GM12878 (cell line): ENCODE data around the gene RIN2. TPM values are rescaled to one million over a fixed set of nuclear protein-coding genes. Genes with fewer than 3 reads are reported as not detected.

Experiments used
- ATAC-seq: fragments of 200-7000 bp; cut with Tn5 transposase; 3 replicates; pipeline ENCODE4 v1.9.1; 2020; ENCODE audit warnings: mild to moderate bottlenecking, moderate library complexity
- BruUV-seq: library from RNA; stranded (reverse); fragments of 400-500 nt; replicated peaks from 2 replicates; lab custom pipeline; 2021; lab: Mats Ljungman, UMichigan
- CTCF ChIA-PET: fragments of 300-600 bp; sonication (Branson Sonifier 250); formaldehyde crosslinking; extraction: SDS; loops from one replicate; lab custom pipeline; 2021; ENCODE audit warnings: inconsistent platforms; lab: Yijun Ruan, JAX
- POLR2A ChIA-PET: fragments of 350-600 bp; formaldehyde crosslinking; extraction: SDS; loops from one replicate; lab custom pipeline; 2021; ENCODE audit warnings: inconsistent platforms; lab: Charles Lee
- RAD21 ChIA-PET: fragments of 300-600 bp; sonication (Branson Sonifier 250); formaldehyde crosslinking; loops from one replicate; lab custom pipeline; 2023; ENCODE audit warnings: antibody characterized with exemption; ENCODE audit not compliant: unreplicated experiment; lab: Charles Lee
- SMC1A ChIA-PET: fragments of 300-600 bp; sonication (Branson Sonifier 250); formaldehyde crosslinking; loops from one replicate; lab custom pipeline; 2023; ENCODE audit not compliant: unreplicated experiment, uncharacterized antibody; lab: Charles Lee
- DNase-seq: peaks from one replicate; pipeline ENCODE4 v3.0.0-alpha.2; 2011; ENCODE audit warnings: low read depth, low spot score
- FAIRE-seq: peaks from 3 replicates; lab custom pipeline; 2011; peaks lifted over from hg19 to GRCh38; lab: Jason Lieb, UNC
- H2AFZ ChIP-seq: 2 replicates; pipeline ENCODE4 v1.6.0; 2011; ENCODE audit warnings: low read depth, low read length, control low read depth; ENCODE audit not compliant: control insufficient read depth
- H3K27ac ChIP-seq: 2 replicates; pipeline ENCODE4 v1.5.1; 2011; ENCODE audit warnings: control low read depth; ENCODE audit not compliant: control insufficient read depth, insufficient read depth
- H3K27me3 ChIP-seq, 2 experiments: replicated peaks in 1 of 2; 2 replicates each; pipeline versions ENCODE4 v1.6.0 to v1.6.1; 2011; ENCODE audit warnings: low read length in 1 of 2; ENCODE audit not compliant: control insufficient read depth in 2 of 2, insufficient read depth in 2 of 2
- H3K36me3 ChIP-seq, 2 experiments: 2 replicates each; pipeline ENCODE4 v1.5.1; 2011; ENCODE audit warnings: low read length in 1 of 2; ENCODE audit not compliant: control insufficient read depth in 2 of 2, insufficient read depth in 2 of 2
- H3K4me1 ChIP-seq: 2 replicates; pipeline ENCODE4 v1.6.1; 2011; ENCODE audit warnings: mild to moderate bottlenecking, low read length, moderate library complexity, mixed read lengths; ENCODE audit not compliant: control insufficient read depth, insufficient read depth
- H3K4me2 ChIP-seq: 2 replicates; pipeline ENCODE4 v1.6.0; 2011; ENCODE audit warnings: control low read depth; ENCODE audit not compliant: control insufficient read depth, insufficient read depth
- H3K4me3 ChIP-seq: fragments of 200-600 bp; sonication (generic); 2 replicates; pipeline ENCODE4 v1.5.1; 2016
- H3K79me2 ChIP-seq: 2 replicates; pipeline ENCODE4 v1.6.0; 2011; ENCODE audit warnings: low read length; ENCODE audit not compliant: control insufficient read depth, insufficient read depth
- H3K9ac ChIP-seq: 2 replicates; pipeline ENCODE4 v1.8.0; 2011; ENCODE audit warnings: low read length, control low read depth, mixed read lengths; ENCODE audit not compliant: control insufficient read depth, insufficient read depth
- H3K9me3 ChIP-seq: replicated peaks from 3 replicates; pipeline ENCODE4 v1.5.1; 2011; ENCODE audit warnings: mild to moderate bottlenecking, low read length; ENCODE audit not compliant: control insufficient read depth, insufficient read depth
- H4K20me1 ChIP-seq: 2 replicates; pipeline ENCODE4 v1.6.0; 2011; ENCODE audit not compliant: control insufficient read depth, insufficient read depth
- CBX5 ChIP-seq: sonication (generic); IDR thresholded peaks from 2 replicates; pipeline ENCODE4 v1.6.1; 2016; ENCODE audit warnings: low read depth, moderate library complexity, mild to moderate bottlenecking, inconsistent platforms
- CHD1 ChIP-seq: IDR thresholded peaks from 2 replicates; pipeline ENCODE4 v1.6.1; 2012; ENCODE audit warnings: low read depth, low read length, improper control_type of control experiment
- IKZF2 ChIP-seq, 2 experiments: fragments of 450-650 bp; IDR thresholded peaks; 2 replicates each; pipeline ENCODE4 v1.6.1; 2017; ENCODE audit warnings: mild to moderate bottlenecking in 2 of 2, moderate library complexity in 2 of 2
- JUND ChIP-seq: IDR thresholded peaks from 2 replicates; pipeline ENCODE4 v1.6.1; 2012; ENCODE audit warnings: low read depth, mild to moderate bottlenecking, low read length, improper control_type of control experiment, moderate library complexity
- NFXL1 ChIP-seq: fragments of 450-650 bp; IDR thresholded peaks from 2 replicates; pipeline ENCODE4 v1.6.1; 2017; ENCODE audit warnings: antibody characterized with exemption, mild to moderate bottlenecking, borderline replicate concordance
- NR2C1 ChIP-seq: fragments of 450-650 bp; IDR thresholded peaks from 2 replicates; pipeline ENCODE4 v1.6.1; 2017; ENCODE audit warnings: antibody characterized with exemption, mild to moderate bottlenecking, moderate library complexity
- NR2F1 ChIP-seq: fragments of 450-650 bp; conservative IDR thresholded peaks from 2 replicates; pipeline ENCODE4 v1.6.1; 2017; ENCODE audit warnings: mild to moderate bottlenecking
- POLR2A ChIP-seq: IDR thresholded peaks from 2 replicates; pipeline ENCODE4 v1.6.1; 2011; ENCODE audit warnings: low read depth, mild to moderate bottlenecking, low read length
- RBBP5 ChIP-seq: fragments of 200-600 bp; sonication (generic); conservative IDR thresholded peaks from 2 replicates; pipeline ENCODE4 v1.6.1; 2016
- SIN3A ChIP-seq: IDR thresholded peaks from 2 replicates; pipeline ENCODE4 v1.6.1; 2012; ENCODE audit warnings: low read depth, low read length, improper control_type of control experiment
- SRF ChIP-seq, 2 experiments: IDR thresholded peaks; 2 replicates each; pipeline ENCODE4 v1.6.1; 2011; ENCODE audit warnings: low read depth in 2 of 2, low read length in 2 of 2, mild to moderate bottlenecking in 1 of 2, moderate library complexity in 1 of 2
- TCF12 ChIP-seq: IDR thresholded peaks from 2 replicates; pipeline ENCODE4 v1.6.1; 2011; ENCODE audit warnings: low read depth, mild to moderate bottlenecking, low read length
- TCF3 ChIP-seq: IDR thresholded peaks from 2 replicates; pipeline ENCODE4 v1.6.1; 2012; ENCODE audit warnings: low read depth, mild to moderate bottlenecking, low read length, borderline replicate concordance; ENCODE audit not compliant: insufficient read depth
- TCF7 ChIP-seq: IDR thresholded peaks from 2 replicates; pipeline ENCODE4 v1.6.1; 2014; ENCODE audit warnings: antibody characterized with exemption, borderline replicate concordance
- ZBED1 ChIP-seq: IDR thresholded peaks from 2 replicates; pipeline ENCODE4 v1.6.1; 2016; ENCODE audit warnings: borderline replicate concordance
- ZNF24 ChIP-seq: fragments of 450-650 bp; IDR thresholded peaks from 2 replicates; pipeline ENCODE4 v1.6.1; 2017; ENCODE audit warnings: antibody characterized with exemption, mild to moderate bottlenecking
- ZZZ3 ChIP-seq: IDR thresholded peaks from 2 replicates; pipeline ENCODE4 v1.6.1; 2011; ENCODE audit warnings: low read depth; ENCODE audit not compliant: control insufficient read depth, insufficient read length
- WGBS: methylation state at CpG from one replicate; pipeline ENCODE4 v1.1.6; 2016; ENCODE audit warnings: low lambda C conversion rate; ENCODE audit not compliant: insufficient replicate concordance, insufficient coverage; ENCODE audit errors: missing lambda C conversion rate; 5-methylcytosine and 5-hydroxymethylcytosine counted together
- in situ Hi-C: fragments of 300-500 bp; cut with MboI; formaldehyde crosslinking; loops from 9 replicates; pipeline ENCODE4 v1.14.3; 2018; ENCODE audit warnings: mixed read lengths
- intact Hi-C: fragments of 100-400 bp; cut with micrococcal nuclease; formaldehyde crosslinking; loops from one replicate; pipeline ENCODE4 v1.14.2; 2022; ENCODE audit not compliant: unreplicated experiment
- polyA plus RNA-seq, 11 experiments: library from polyadenylated mRNA; depleted of rRNA in 4 of 11; unstranded in 6 of 11; stranded (reverse) in 5 of 11; fragments of >200 nt; fragmentation: Nextera tagmentation in 4 of 11; fragmentation: Illumina TruSeq in 1 of 11; extraction: Ambion mirVana in 4 of 11; extraction: Trizol in 1 of 11; gene quantifications; 1 replicate in 1 of 11; 2 replicates in 10 of 11; pipeline versions ENCODE4 v1.2.1 to v1.2.3, GENCODE V29; 2011 to 2016; ENCODE audit warnings: inconsistent platforms in 2 of 11, missing spikeins in 2 of 11, low read depth in 1 of 11
- total RNA-seq, 4 experiments: library from RNA; depleted of rRNA in 3 of 4; stranded (reverse); fragments of >200 nt in 3 of 4; fragmentation: Illumina TruSeq in 1 of 4; extraction: Trizol in 1 of 4; gene quantifications; 2 replicates each; pipeline versions ENCODE4 v1.2.1 to v1.2.3, GENCODE V29; 2013 to 2021
- TF ChIP-seq, protein P1 (sequence below): fragments of 450-650 bp; IDR thresholded peaks from 2 replicates; pipeline ENCODE4 v1.6.1; 2016; ENCODE audit warnings: mild to moderate bottlenecking
- TF ChIP-seq, protein P2 (sequence below): IDR thresholded peaks from 2 replicates; pipeline ENCODE4 v1.6.1; 2012; ENCODE audit warnings: low read depth, low read length, improper control_type of control experiment
- TF ChIP-seq, protein P3 (sequence below): IDR thresholded peaks from 2 replicates; pipeline ENCODE4 v1.6.1; 2012; ENCODE audit warnings: improper control_type of control experiment, low read depth, low read length; ENCODE audit not compliant: insufficient replicate concordance

RIN2 gene
- total and polyA plus RNA-seq, 10 of the 15 experiments (the other 5 are each of a cell fraction or from before 2014, with no cell fraction given) = 0.68 to 8.5 (median 4.5) TPM

DNA sequence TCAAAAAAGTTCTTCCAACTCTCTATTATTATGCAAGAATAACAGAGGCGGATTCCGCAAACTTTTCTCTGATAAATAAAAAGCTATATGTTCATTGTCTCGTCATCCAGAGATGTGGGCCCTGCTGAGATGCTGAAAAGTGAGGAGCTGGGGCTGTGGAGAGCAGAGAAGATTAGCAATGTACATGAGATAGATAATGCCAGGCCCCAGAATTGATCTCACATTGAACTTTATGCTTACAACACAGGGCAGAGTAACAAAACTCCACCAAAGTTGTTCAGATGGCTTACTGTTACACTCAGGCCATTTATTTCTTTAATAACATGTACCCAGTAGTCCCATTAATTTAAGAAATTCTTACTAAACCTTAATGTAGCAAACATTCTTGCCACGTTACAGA lies 32.7 kb upstream of the RIN2 start:
- Histone ChIP-seq H4K20me1 (no peaks in the 10 kb centered on the region), H3K36me3 (no peaks in the 10 kb centered on the region), H3K9me3 (no peaks in the 10 kb centered on the region), H3K27me3 (no peaks in the 10 kb centered on the region), H2AFZ (no peak overlapping the region), H3K9ac (no peak overlapping the region), H3K4me2 (no peak overlapping the region), H3K4me3 (no peak overlapping the region), H3K27ac (no peak overlapping the region), H3K79me2 (no peaks in the 10 kb centered on the region), H3K4me1 (no peaks in the 10 kb centered on the region; the same call in 1 of the 2 replicates)
- ChIA-PET SMC1A (interaction anchor here (1.0 to 4.5 kb wide), 4 partner anchors 11 to 26 kb away, joined by 3 to 23 read pairs (median 6); no protein-coding TSS in a partner anchor), CTCF (no interaction called here), POLR2A (interaction anchor here (0.5 kb wide), 1 partner anchor 11 kb away, joined by 4 read pairs; no protein-coding TSS in a partner anchor), RAD21 (no interaction called here)
- FAIRE-seq (no peak), DNase-seq (no peak), ATAC-seq (no peak)
- in situ Hi-C loops (no loop called here), intact Hi-C loops (no loop called here)
- no TSS peak for BruUV-seq
- no peak for TF ChIP-seq TCF3
- TF ChIP-seq, protein P1, sequence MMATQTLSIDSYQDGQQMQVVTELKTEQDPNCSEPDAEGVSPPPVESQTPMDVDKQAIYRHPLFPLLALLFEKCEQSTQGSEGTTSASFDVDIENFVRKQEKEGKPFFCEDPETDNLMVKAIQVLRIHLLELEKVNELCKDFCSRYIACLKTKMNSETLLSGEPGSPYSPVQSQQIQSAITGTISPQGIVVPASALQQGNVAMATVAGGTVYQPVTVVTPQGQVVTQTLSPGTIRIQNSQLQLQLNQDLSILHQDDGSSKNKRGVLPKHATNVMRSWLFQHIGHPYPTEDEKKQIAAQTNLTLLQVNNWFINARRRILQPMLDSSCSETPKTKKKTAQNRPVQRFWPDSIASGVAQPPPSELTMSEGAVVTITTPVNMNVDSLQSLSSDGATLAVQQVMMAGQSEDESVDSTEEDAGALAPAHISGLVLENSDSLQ = no peak
- no peak for TF ChIP-seq ZZZ3
- no peak for TF ChIP-seq RBBP5
- no peak for TF ChIP-seq IKZF2 (IDR thresholded peaks at IDR 0.05)
- TF ChIP-seq TCF7 = no peak
- TF ChIP-seq SIN3A = no peak
- TF ChIP-seq JUND = no peak
- TF ChIP-seq NR2F1 = no peak
- TF ChIP-seq ZBED1 = no peak
- TF ChIP-seq, protein P2, sequence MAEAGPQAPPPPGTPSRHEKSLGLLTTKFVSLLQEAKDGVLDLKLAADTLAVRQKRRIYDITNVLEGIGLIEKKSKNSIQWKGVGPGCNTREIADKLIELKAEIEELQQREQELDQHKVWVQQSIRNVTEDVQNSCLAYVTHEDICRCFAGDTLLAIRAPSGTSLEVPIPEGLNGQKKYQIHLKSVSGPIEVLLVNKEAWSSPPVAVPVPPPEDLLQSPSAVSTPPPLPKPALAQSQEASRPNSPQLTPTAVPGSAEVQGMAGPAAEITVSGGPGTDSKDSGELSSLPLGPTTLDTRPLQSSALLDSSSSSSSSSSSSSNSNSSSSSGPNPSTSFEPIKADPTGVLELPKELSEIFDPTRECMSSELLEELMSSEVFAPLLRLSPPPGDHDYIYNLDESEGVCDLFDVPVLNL = no peak
- TF ChIP-seq TCF12 = no peak
- TF ChIP-seq, protein P3, sequence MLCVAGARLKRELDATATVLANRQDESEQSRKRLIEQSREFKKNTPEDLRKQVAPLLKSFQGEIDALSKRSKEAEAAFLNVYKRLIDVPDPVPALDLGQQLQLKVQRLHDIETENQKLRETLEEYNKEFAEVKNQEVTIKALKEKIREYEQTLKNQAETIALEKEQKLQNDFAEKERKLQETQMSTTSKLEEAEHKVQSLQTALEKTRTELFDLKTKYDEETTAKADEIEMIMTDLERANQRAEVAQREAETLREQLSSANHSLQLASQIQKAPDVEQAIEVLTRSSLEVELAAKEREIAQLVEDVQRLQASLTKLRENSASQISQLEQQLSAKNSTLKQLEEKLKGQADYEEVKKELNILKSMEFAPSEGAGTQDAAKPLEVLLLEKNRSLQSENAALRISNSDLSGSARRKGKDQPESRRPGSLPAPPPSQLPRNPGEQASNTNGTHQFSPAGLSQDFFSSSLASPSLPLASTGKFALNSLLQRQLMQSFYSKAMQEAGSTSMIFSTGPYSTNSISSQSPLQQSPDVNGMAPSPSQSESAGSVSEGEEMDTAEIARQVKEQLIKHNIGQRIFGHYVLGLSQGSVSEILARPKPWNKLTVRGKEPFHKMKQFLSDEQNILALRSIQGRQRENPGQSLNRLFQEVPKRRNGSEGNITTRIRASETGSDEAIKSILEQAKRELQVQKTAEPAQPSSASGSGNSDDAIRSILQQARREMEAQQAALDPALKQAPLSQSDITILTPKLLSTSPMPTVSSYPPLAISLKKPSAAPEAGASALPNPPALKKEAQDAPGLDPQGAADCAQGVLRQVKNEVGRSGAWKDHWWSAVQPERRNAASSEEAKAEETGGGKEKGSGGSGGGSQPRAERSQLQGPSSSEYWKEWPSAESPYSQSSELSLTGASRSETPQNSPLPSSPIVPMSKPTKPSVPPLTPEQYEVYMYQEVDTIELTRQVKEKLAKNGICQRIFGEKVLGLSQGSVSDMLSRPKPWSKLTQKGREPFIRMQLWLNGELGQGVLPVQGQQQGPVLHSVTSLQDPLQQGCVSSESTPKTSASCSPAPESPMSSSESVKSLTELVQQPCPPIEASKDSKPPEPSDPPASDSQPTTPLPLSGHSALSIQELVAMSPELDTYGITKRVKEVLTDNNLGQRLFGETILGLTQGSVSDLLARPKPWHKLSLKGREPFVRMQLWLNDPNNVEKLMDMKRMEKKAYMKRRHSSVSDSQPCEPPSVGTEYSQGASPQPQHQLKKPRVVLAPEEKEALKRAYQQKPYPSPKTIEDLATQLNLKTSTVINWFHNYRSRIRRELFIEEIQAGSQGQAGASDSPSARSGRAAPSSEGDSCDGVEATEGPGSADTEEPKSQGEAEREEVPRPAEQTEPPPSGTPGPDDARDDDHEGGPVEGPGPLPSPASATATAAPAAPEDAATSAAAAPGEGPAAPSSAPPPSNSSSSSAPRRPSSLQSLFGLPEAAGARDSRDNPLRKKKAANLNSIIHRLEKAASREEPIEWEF = no peak
- no peak for TF ChIP-seq NR2C1
- TF ChIP-seq CBX5 = no peak
- no peak for TF ChIP-seq POLR2A
- TF ChIP-seq CHD1 = no peak
- TF ChIP-seq SRF (IDR thresholded peaks at IDR 0.05; ENCODE audit: low read depth in 2 of 2, low read length in 2 of 2) = no peak
- TF ChIP-seq NFXL1 = no peak
- no peak for TF ChIP-seq ZNF24
- WGBS = 45% methylated on average over 4 of the region's 4 CpGs
